Mesendoderm (in vitro differentiated cells): ENCODE results near the gene HYOU1.

Source experiments
- DNase-seq: peaks from one replicate; pipeline ENCODE4 v3.0.0; 2013
- H2AK5ac ChIP-seq: 2 replicates; pipeline ENCODE4 v1.6.1; 2013; ENCODE audit warnings: low read length, inconsistent platforms
- H2BK120ac ChIP-seq: 2 replicates; pipeline ENCODE4 v1.6.1; 2013; ENCODE audit warnings: low read depth, mild to moderate bottlenecking, low read length, moderate library complexity, mixed read lengths
- H2BK15ac ChIP-seq: replicated peaks from 2 replicates; pipeline ENCODE4 v1.6.1; 2013; ENCODE audit warnings: low read depth, mild to moderate bottlenecking, moderate library complexity
- H2BK5ac ChIP-seq: 2 replicates; pipeline ENCODE4 v1.6.1; 2013; ENCODE audit warnings: low read length, inconsistent platforms
- H3K18ac ChIP-seq: 2 replicates; pipeline ENCODE4 v1.6.1; 2013; ENCODE audit warnings: mild to moderate bottlenecking, low read length, mixed read lengths
- H3K23ac ChIP-seq: one replicate; pipeline ENCODE4 v1.6.1; 2013; ENCODE audit warnings: low read length
- H3K27ac ChIP-seq: 2 replicates; pipeline ENCODE4 v1.5.1; 2013; ENCODE audit warnings: low read depth, mild to moderate bottlenecking, inconsistent platforms, low read length, moderate library complexity
- H3K27me3 ChIP-seq: 2 replicates; pipeline ENCODE4 v1.6.1; 2013; ENCODE audit warnings: low read length, control low read depth, mild to moderate bottlenecking, inconsistent platforms; ENCODE audit not compliant: insufficient read depth, poor library complexity
- H3K36me3 ChIP-seq: 2 replicates; pipeline ENCODE4 v1.6.1; 2013; ENCODE audit warnings: low read length, inconsistent platforms; ENCODE audit not compliant: control insufficient read depth, insufficient read depth
- H3K4ac ChIP-seq: one replicate; pipeline ENCODE4 v1.6.1; 2013; ENCODE audit warnings: low read depth, mild to moderate bottlenecking, low read length, moderate library complexity
- H3K4me1 ChIP-seq: 2 replicates; pipeline ENCODE4 v1.6.1; 2013; ENCODE audit warnings: low read depth, low read length, inconsistent platforms; ENCODE audit not compliant: control insufficient read depth
- H3K4me2 ChIP-seq: 2 replicates; pipeline ENCODE4 v1.6.1; 2013; ENCODE audit warnings: low read length
- H3K4me3 ChIP-seq: 2 replicates; pipeline ENCODE4 v1.5.1; 2013; ENCODE audit warnings: mild to moderate bottlenecking, low read length
- H3K56ac ChIP-seq: one replicate; pipeline ENCODE4 v1.6.1; 2013; ENCODE audit warnings: low read length
- H3K79me1 ChIP-seq: 2 replicates; pipeline ENCODE4 v1.6.1; 2013; ENCODE audit warnings: low read length, inconsistent platforms
- H3K79me2 ChIP-seq: 2 replicates; pipeline ENCODE4 v1.6.1; 2013; ENCODE audit warnings: mild to moderate bottlenecking, low read length; ENCODE audit not compliant: control insufficient read depth, insufficient read depth
- H3K9ac ChIP-seq: 2 replicates; pipeline ENCODE4 v1.6.1; 2013; ENCODE audit warnings: low read length, inconsistent platforms
- H4K5ac ChIP-seq: one replicate; pipeline ENCODE4 v1.6.1; 2013; ENCODE audit warnings: low read length
- H4K8ac ChIP-seq: one replicate; pipeline ENCODE4 v1.6.1; 2013; ENCODE audit warnings: low read depth, mild to moderate bottlenecking, control low read depth, low read length, moderate library complexity
- whole genome bisulfite sequencing: extraction: QIAGEN DNeasy Blood & Tissue Kit; methylation state at CpG from one replicate; pipeline ENCODE4 v1.1.7; 2013; ENCODE audit warnings: low lambda C conversion rate, missing lambda C conversion rate; ENCODE audit not compliant: insufficient coverage; ENCODE audit errors: extremely low coverage; 5-methylcytosine and 5-hydroxymethylcytosine counted together

HYOU1 gene

DNA sequence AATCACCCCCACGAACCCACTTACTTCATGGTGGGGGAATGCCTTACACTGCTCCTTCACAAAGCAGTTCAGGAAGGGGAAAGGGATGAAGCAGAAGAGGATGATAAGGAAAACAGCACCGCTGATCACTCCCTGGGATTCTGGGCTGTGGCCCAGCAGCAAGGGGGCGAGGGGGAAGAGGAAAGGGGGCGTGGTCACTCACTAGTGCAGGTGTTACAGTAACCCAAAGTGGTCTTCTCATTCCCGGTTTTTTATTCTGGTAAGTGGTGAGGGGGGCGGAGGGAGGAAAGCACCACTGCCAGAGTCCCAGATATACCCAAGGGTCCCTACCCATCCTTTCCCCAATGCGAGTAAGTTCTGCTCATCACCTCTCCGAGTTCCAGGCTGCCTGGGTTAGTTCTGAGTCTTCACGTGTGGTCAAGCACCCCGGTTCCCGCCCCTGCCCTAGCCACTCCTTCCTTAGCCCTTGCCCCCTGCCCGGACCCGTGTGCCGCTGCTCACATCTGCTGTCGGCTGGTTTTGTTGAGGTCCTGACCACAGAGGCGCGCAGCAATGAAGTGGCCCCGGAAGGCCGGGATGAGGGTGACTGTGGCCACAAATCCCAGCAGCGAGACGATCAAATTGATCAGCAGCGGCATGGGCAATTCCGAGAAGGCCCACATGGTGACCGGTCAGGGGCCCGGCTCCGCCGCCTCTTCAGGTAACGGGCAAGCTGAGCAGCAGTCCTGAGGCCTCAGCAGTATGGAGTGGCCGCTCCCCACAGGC is 44.2 kb upstream of the HYOU1 start:
- no peaks in the 10 kb centered on the region for H3K27me3 ChIP-seq
- peaks cover 5% of the 10 kb centered on the region for H3K79me1 ChIP-seq
- H3K4me1 ChIP-seq: peaks cover 5% of the 10 kb centered on the region
- peak overlapping the region; percentile 58 for H3K4me2 ChIP-seq
- peak overlapping the region; percentile 82 for H2AK5ac ChIP-seq
- no peak overlapping the region for H4K5ac ChIP-seq
- H3K4me3 ChIP-seq: peak overlapping the region; percentile 84
- peaks cover 4% of the 10 kb centered on the region for H3K36me3 ChIP-seq
- H4K8ac ChIP-seq: no peak overlapping the region
- H2BK120ac ChIP-seq: no peak overlapping the region
- no peak overlapping the region for H2BK5ac ChIP-seq
- H3K56ac ChIP-seq: peak overlapping the region; percentile 97
- H3K79me2 ChIP-seq: peaks cover 6% of the 10 kb centered on the region
- no peak for DNase-seq
- H3K9ac ChIP-seq: peak overlapping the region; percentile 94
- peak overlapping the region; percentile 75 for H3K18ac ChIP-seq
- H3K4ac ChIP-seq: peak overlapping the region; percentile 50
- H3K23ac ChIP-seq: peak overlapping the region; percentile 73
- WGBS: no CpG with 5 or more reads among the region's 29 CpGs
- peak overlapping the region; percentile 78 for H3K27ac ChIP-seq
- H2BK15ac ChIP-seq: no peak overlapping the region

DNA sequence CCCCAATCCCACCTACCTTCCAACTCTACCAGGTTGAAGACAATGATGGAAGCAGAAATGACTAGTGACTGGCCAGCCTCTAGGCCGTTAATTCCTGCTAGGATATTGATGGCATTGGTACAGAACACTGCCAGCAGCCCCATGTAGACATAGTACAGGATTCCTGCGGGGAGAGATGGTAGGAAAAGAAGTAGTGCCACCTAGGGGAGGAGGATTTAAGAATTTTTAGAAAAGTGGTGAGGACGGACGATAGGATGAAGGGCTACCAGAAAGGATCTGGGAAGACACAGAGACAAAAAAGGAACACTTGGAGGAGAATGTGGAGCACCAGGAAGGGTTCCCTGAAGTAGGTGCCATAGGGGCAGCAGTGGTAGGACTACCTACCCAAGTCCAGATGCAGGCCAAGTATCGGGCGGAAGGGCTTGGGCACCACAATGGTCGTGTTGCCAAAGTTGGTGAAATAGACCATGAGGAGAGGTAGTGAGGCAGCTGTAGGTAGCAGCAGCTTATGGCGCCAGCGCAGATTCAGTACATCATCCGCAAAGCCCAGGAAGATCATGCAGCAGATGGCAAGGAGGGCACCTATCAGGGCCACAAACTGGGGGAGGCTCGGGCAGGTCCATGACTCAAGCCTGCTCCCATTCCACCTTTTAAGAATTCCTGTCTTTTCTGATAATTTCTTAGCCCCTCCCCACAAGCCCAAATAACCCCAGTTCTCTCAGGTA is 43.4 kb upstream of the HYOU1 start:
- H3K18ac ChIP-seq: no peak overlapping the region
- peak overlapping the region; percentile 58 for H3K4me2 ChIP-seq
- H2AK5ac ChIP-seq: peak overlapping the region; percentile 82
- no peaks in the 10 kb centered on the region for H3K27me3 ChIP-seq
- H3K9ac ChIP-seq: peak overlapping the region; percentile 94
- peak overlapping the region; percentile 73 for H3K23ac ChIP-seq
- H3K36me3 ChIP-seq: peaks cover 4% of the 10 kb centered on the region
- no peak overlapping the region for H4K5ac ChIP-seq
- H3K4me3 ChIP-seq: peak overlapping the region; percentile 84
- no peak overlapping the region for H2BK5ac ChIP-seq
- peaks cover 5% of the 10 kb centered on the region for H3K4me1 ChIP-seq
- no peak overlapping the region for H4K8ac ChIP-seq
- H3K79me1 ChIP-seq: peaks cover 5% of the 10 kb centered on the region
- peak; percentile 64 for DNase-seq
- no peak overlapping the region for H3K4ac ChIP-seq
- no peak overlapping the region for H3K27ac ChIP-seq
- no peak overlapping the region for H2BK15ac ChIP-seq
- H3K79me2 ChIP-seq: peaks cover 6% of the 10 kb centered on the region
- WGBS: no CpG with 5 or more reads among the region's 11 CpGs
- H2BK120ac ChIP-seq: no peak overlapping the region
- H3K56ac ChIP-seq: peak overlapping the region; percentile 97

DNA sequence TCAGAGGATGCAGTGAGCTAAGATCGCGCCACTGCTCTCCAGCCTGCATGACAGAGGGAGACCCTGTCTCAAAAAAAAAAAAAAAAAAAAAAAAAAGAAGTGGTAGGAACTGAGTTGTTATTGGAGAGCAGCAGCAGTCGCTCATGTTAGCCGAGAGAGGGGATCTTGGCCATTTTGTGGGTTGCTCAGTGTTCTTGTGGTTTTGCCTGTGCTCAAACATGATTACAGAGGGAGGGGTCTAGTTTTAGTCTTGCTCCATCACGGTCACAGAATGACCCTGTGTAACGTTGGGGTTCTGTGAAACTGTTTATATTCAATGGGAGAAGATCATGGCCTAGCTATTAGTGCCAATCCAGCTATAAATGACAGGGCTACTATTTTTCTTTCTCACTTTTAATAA is 42.7 kb upstream of the HYOU1 start:
- Histone ChIP-seq H3K79me1 (peaks cover 5% of the 10 kb centered on the region), H3K9ac (no peak overlapping the region), H3K56ac (no peak overlapping the region), H2BK5ac (no peak overlapping the region), H4K5ac (no peak overlapping the region), H4K8ac (no peak overlapping the region), H3K4me1 (peaks cover 5% of the 10 kb centered on the region), H3K23ac (no peak overlapping the region), H2BK15ac (no peak overlapping the region), H3K27me3 (no peaks in the 10 kb centered on the region), H3K4me2 (no peak overlapping the region), H2BK120ac (no peak overlapping the region), H3K18ac (no peak overlapping the region), H3K4me3 (no peak overlapping the region), H3K27ac (no peak overlapping the region), H3K79me2 (peaks cover 11% of the 10 kb centered on the region), H3K4ac (no peak overlapping the region), H3K36me3 (peaks cover 4% of the 10 kb centered on the region), H2AK5ac (no peak overlapping the region)
- no peak for DNase-seq
- WGBS: no CpG with 5 or more reads among the region's 6 CpGs

DNA sequence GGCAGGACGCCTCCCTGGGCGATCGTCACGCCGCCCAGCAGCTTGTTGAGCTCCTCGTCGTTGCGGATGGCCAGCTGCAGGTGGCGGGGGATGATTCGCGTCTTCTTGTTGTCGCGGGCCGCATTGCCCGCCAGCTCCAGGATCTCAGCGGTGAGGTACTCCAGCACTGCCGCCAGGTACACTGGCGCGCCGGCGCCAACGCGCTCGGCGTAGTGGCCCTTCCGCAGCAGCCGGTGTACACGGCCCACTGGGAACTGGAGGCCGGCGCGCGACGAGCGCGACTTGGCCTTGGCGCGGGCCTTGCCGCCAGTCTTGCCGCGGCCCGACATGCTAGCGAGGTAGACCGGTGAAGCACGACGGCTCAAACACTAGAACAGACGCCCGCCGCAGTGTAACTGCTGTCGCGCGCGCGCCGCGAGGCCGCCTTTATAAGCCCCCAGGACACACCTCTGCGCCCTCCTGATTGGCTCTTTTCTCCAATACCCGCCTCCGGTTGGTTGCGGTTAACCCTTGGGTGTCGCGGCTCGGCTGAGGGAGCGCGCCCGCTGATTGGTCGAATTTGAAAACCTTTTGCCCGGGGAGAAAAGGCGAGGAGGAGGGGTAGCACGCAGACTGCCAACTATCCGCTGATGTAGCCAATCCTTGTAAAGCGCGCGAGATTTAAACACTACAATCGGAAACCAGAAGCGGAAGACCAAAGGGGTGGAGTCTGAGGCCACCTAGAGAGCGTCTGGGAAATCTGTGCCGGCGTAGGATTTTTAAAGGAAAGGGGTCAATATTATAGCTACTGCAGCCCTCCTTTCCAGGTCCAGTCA is 38.3 kb upstream of the HYOU1 start:
- Histone ChIP-seq H3K4me1 (peaks cover 4% of the 10 kb centered on the region), H3K9ac (peak overlapping the region; percentile 100), H4K5ac (no peak overlapping the region), H3K79me1 (peaks cover 12% of the 10 kb centered on the region), H2BK120ac (no peak overlapping the region), H3K36me3 (peaks cover 10% of the 10 kb centered on the region), H2BK15ac (no peak overlapping the region), H3K4me2 (peak overlapping the region; percentile 41), H3K4ac (peak overlapping the region; percentile 41), H3K27me3 (no peaks in the 10 kb centered on the region), H3K18ac (peak overlapping the region; percentile 93), H3K23ac (no peak overlapping the region), H3K4me3 (peak overlapping the region; percentile 99), H2AK5ac (peak overlapping the region; percentile 93), H4K8ac (no peak overlapping the region), H3K79me2 (peaks cover 29% of the 10 kb centered on the region), H3K56ac (peak overlapping the region; percentile 100), H2BK5ac (peak overlapping the region; percentile 81), H3K27ac (peak overlapping the region; percentile 85)
- no CpG with 5 or more reads among the region's 79 CpGs for WGBS
- peak; percentile 100 for DNase-seq

DNA sequence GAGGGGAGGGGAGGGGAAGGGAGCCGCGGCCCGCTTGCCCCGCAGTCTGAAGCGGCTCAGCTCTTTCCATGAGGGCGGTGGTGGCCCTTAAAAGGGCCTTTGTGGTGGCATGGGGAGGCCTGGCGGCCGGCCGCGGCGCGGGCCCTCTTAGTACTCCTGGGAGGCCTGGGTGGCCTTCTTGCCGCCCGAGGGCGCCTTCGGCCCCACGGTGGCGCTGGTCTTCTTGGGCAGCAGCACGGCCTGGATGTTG is 37.7 kb upstream of the HYOU1 start:
- Histone ChIP-seq H3K4me2 (no peak overlapping the region), H3K36me3 (peaks cover 10% of the 10 kb centered on the region), H3K56ac (peak overlapping the region; percentile 100), H3K4me1 (peaks cover 4% of the 10 kb centered on the region), H3K79me1 (peaks cover 12% of the 10 kb centered on the region), H4K5ac (no peak overlapping the region), H2BK15ac (no peak overlapping the region), H3K18ac (peak overlapping the region; percentile 93), H3K4me3 (peak overlapping the region; percentile 99), H4K8ac (no peak overlapping the region), H2BK5ac (no peak overlapping the region), H3K4ac (peak overlapping the region; percentile 41), H3K79me2 (peaks cover 29% of the 10 kb centered on the region), H3K27me3 (no peaks in the 10 kb centered on the region), H3K23ac (no peak overlapping the region), H2BK120ac (peak overlapping the region; percentile 32), H2AK5ac (no peak overlapping the region), H3K9ac (peak overlapping the region; percentile 100), H3K27ac (peak overlapping the region; percentile 85)
- no peak for DNase-seq
- WGBS: no CpG with 5 or more reads among the region's 19 CpGs
